Fibroblast of mammary gland (primary cell): Measurements from ENCODE around the gene DRD3.

ENCODE experiments used
- DNase-seq: peaks from one replicate; pipeline ENCODE4 v3.0.0-alpha.2; 2010; ENCODE audit warnings: low read depth
- H3K4me3 ChIP-seq: 2 replicates; pipeline ENCODE4 v1.5.1; 2011; ENCODE audit warnings: low read depth, mild to moderate bottlenecking, low read length, moderate library complexity; ENCODE audit not compliant: control insufficient read depth
- TF ChIP-seq, protein P1 (sequence below): conservative IDR thresholded peaks from 2 replicates; pipeline ENCODE4 v1.5.1; 2011; ENCODE audit warnings: low read depth, low read length, inconsistent platforms; ENCODE audit not compliant: control insufficient read depth, insufficient read depth

DRD3 gene

DNA sequence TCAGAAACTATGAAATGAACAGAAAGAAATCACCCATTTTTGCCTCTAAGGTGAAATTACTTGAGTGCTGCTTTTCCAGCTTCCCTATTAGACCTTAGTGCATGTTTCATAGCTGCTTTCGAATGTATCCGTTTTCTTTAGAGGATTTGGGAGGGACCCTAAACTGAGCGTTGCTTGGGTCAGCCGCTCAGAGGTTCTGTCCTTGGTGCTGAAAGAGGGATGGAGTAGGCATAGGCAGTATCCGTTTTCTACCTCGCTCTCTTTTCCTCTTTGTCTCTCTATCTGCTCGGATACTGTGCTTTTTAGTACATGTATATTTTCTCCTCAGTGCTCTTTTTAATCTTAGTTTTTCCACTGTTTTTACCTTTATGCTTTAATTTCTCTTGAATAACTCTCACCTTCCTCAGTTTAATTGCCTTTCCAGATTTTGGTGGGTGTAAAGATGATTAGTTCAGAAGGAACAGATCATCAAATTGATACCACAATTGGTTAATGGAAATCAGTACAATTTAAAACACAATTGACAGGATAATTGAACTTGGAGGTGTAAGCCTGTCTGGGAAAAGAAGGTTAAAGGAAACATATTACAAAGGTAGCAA, at the start of gene DRD3:
DRD3 (minus strand) TSS at position 283 of the 599 bp plus-strand sequence. CDS start 7,060 bp downstream, outside the sequence.
- DNase-seq: peak; percentile 46
- no peak within 1 kb of the TSS for H3K4me3 ChIP-seq
- TF ChIP-seq, protein P1, sequence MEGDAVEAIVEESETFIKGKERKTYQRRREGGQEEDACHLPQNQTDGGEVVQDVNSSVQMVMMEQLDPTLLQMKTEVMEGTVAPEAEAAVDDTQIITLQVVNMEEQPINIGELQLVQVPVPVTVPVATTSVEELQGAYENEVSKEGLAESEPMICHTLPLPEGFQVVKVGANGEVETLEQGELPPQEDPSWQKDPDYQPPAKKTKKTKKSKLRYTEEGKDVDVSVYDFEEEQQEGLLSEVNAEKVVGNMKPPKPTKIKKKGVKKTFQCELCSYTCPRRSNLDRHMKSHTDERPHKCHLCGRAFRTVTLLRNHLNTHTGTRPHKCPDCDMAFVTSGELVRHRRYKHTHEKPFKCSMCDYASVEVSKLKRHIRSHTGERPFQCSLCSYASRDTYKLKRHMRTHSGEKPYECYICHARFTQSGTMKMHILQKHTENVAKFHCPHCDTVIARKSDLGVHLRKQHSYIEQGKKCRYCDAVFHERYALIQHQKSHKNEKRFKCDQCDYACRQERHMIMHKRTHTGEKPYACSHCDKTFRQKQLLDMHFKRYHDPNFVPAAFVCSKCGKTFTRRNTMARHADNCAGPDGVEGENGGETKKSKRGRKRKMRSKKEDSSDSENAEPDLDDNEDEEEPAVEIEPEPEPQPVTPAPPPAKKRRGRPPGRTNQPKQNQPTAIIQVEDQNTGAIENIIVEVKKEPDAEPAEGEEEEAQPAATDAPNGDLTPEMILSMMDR: no peak

DNA sequence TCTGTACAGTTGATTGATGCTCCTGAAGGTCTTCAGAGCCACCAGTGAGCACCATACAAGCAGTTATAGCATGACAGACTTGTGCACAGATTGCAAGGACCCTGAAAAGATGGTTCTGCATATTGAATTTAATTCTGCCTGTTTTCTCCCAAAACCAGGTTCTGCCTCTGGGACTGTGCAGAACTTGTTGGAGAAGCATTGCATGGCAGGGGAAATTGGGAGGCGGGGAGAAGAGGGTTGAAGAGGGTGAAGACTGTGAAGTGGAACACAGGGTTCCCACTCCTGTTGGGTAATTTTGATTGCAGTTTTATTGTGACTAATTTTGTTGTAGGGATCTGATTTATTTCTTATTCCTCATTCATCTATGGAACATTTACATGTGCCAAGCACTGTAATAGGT, 48.2 kb upstream of the DRD3 start:
- H3K4me3 ChIP-seq: no peak overlapping the region
- DNase-seq: no peak
- TF ChIP-seq, protein P1: no peak

DNA sequence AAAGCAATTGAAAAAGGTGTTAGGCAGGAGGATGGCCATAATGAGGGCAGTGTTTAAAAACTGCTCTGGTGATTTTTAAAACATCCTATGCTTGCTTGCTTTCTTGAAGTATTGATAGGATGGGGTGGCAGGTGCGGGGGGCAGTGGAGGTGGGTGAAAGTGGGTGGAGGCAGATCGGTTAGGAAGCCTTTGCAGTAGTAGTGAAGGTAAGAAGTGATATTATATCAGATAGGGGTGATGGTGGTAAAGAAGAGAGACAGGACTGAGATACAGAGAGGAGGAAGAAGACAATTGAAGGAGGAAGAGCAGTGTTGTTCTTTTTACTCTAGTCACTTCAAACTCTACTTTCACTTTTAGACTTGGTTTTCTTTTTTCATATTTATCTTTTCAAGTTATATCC, 47.5 kb upstream of the DRD3 start:
- no peak overlapping the region for H3K4me3 ChIP-seq
- TF ChIP-seq, protein P1: no peak
- no peak for DNase-seq

DNA sequence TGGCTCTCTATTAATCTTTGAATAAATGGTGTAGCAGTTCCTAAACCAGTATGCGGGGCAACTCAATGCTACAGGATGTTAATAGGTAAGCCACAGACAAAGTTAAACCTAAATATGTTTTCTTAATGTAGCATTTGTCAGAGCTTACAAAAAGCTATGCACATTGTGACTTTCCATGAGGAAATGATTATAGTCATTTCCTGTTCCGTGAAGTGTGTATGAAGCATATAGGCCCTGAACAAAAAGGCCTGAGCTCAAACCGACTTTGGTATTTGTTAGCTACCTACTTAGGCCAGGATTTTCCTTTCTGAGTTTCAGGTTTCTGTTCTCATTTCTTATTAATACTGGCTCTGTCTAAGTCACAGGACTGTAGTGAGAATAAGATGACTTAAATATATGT, 44.3 kb upstream of the DRD3 start:
- DNase-seq: no peak
- TF ChIP-seq, protein P1: no peak
- H3K4me3 ChIP-seq: no peak overlapping the region

DNA sequence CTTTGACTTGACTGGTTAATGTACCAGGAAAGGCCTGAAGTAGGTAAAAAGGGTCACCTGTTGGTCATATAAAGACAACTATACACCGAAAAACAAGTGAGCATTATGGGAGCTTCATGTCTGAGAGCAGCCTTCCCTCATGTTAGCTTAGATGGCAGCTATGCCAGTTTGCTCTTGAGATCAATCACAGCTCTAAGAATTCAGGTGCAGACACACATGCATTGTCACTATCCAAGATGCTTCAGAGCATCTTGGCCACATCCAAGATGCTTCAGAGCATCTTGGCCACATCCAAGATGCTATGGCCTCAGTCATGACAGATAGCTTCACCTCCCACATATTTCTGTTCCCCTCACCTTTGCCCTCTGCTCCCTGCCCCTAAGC, 43.0 kb upstream of the DRD3 start:
- no peak for DNase-seq
- H3K4me3 ChIP-seq: no peak overlapping the region
- TF ChIP-seq, protein P1: no peak

DNA sequence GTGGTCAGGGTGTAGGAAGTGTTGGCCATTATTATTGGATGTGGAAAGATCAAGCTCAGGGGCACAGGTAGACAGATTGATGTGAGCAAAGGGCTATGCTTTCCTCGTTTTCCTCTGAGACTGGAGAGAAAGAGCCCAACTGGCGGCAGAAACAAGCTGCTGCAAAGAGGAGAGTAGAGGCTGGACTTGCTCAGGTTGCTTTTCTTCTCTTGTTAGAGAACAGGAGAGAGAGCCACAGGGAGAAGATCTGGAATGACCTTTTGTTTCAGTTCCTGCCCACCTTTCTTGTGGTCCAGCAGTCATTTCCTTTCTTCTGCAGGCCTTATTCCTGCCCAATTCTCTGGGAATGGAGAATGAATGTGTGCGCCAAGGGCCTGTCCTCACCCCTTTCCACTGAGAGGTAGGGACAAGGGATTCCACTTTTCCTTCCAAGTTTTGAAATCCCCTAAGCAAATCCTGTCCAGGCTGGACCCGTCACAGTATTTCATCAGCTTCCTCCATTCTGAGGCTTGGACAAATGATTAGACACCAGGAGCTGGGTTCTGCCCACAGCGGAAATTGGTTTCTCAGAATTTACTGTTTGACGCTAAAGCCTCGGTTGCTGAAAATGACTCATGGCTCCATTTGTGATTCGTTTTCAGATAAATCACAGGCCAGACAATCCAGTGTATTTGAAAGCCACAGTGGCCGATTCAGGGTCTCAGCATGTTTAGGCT, 42.5 kb upstream of the DRD3 start:
- no peak overlapping the region for H3K4me3 ChIP-seq
- TF ChIP-seq, protein P1: no peak
- no peak for DNase-seq
